Sigmoid colon (tissue), 7 donors: ENCODE data around the gene CNOT6. TPM values are rescaled to one million over a fixed set of nuclear protein-coding genes. Genes with fewer than 3 reads are reported as not detected.

ENCODE experiments used
- DNase-seq: peaks from one replicate; pipeline ENCODE4 v3.0.0-alpha.2; 2019
- H3K27ac ChIP-seq, 4 donors: fragments of 200-600 bp; sonication (generic); one replicate each; pipeline ENCODE4 v1.5.1; 2016 to 2019; ENCODE audit warnings: mild to moderate bottlenecking in 1 of 4
- H3K27me3 ChIP-seq, 3 donors: fragments of 200-600 bp; sonication (generic); one replicate each; pipeline ENCODE4 v1.5.1; 2019; ENCODE audit warnings: mild to moderate bottlenecking in 1 of 3
- H3K36me3 ChIP-seq, 4 donors: fragments of 200-600 bp; sonication (generic); one replicate each; pipeline ENCODE4 v1.5.1; 2016 to 2019
- H3K4me1 ChIP-seq, 4 donors: fragments of 200-600 bp; sonication (generic); one replicate each; pipeline ENCODE4 v1.5.1; 2017 to 2019
- H3K4me3 ChIP-seq, 4 donors: fragments of 200-600 bp; sonication (generic); one replicate each; pipeline ENCODE4 v1.5.1; 2017 to 2019; ENCODE audit warnings: mild to moderate bottlenecking in 2 of 4, moderate library complexity in 1 of 4
- H3K9me3 ChIP-seq, 4 donors: fragments of 200-600 bp in 3 of 4; sonication (generic) in 3 of 4; one replicate each; pipeline versions ENCODE4 v1.5.1 to v1.6.1; 2013 to 2019
- EP300 ChIP-seq, 4 donors: sonication (generic); formaldehyde crosslinking; IDR thresholded peaks; one replicate each; pipeline ENCODE4 v1.6.1; 2017; ENCODE audit warnings: antibody characterized with exemption in 4 of 4
- POLR2A ChIP-seq, 2 donors: fragments of 450-650 bp; IDR thresholded peaks; one replicate each; pipeline ENCODE4 v1.6.1; 2016; ENCODE audit warnings: antibody characterized with exemption in 2 of 2, mild to moderate bottlenecking in 2 of 2, moderate library complexity in 2 of 2
- POLR2AphosphoS5 ChIP-seq, 4 donors: sonication (generic); formaldehyde crosslinking; IDR thresholded peaks; one replicate each; pipeline ENCODE4 v1.6.1; 2017; ENCODE audit warnings: antibody characterized with exemption in 4 of 4
- WGBS, 2 donors: extraction: QIAGEN DNeasy Blood & Tissue Kit; methylation state at CpG; one replicate each; pipeline ENCODE4 v1.1.7; 2013; 5-methylcytosine and 5-hydroxymethylcytosine counted together
- intact Hi-C: fragments of 100-400 bp; cut with DNase I; formaldehyde crosslinking; loops from one replicate; pipeline ENCODE4 v1.15.1; 2023
- polyA plus RNA-seq, 3 donors: library from polyadenylated mRNA; stranded (reverse); fragments of 200-250 nt; gene quantifications; one replicate each; pipeline ENCODE4 v1.2.3, GENCODE V29; 2013
- total RNA-seq, 4 donors: library from RNA; depleted of rRNA; stranded (reverse); fragments of >200 nt; gene quantifications; one replicate each; pipeline ENCODE4 v1.1.0, GENCODE V29; 2016
- TF ChIP-seq, protein P1 (sequence below), 4 experiments: fragments of 450-650 bp in 3 of 4; fragments of 200-600 bp in 1 of 4; IDR thresholded peaks; one replicate each; pipeline ENCODE4 v1.5.1; 2016 to 2019; ENCODE audit warnings: antibody characterized with exemption in 4 of 4, mild to moderate bottlenecking in 3 of 4, moderate library complexity in 2 of 4
- donor health status: healthy with polysubstance abuse.
- donor health status: Bipolar disorder and iron deficiency.
- donor health status: healthy.

Gene CNOT6
- total and polyA plus RNA-seq, 7 donors = 7.2 to 21.8 (median 16.0) TPM

DNA sequence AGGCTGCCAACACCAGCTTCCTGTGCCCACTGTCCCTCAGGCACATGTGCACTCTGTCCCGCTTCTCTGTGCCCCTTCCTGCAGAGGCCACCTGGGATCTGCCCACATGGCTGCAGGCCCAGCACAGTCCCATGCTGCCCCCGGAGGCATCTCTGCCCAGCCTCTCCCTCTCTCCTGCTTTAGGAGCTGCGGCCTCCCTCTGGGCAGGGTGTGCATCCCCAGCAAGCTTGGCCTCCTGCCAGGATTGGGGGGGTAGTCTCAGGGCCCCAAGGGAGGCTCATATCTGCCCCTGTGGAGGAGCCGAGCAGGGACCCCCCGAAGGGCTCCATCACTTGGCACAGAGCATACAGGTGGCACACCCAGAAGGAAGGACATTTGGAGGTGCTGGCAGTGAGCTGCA, 130.4 kb downstream of the CNOT6 start:
- DNase-seq = no peak
- intact Hi-C loops = no loop called here
- Histone ChIP-seq H3K4me3 (no peak overlapping the region), H3K4me1 (no peaks in the 10 kb centered on the region), H3K9me3 (no peaks in the 10 kb centered on the region), H3K36me3 (no peaks in the 10 kb centered on the region), H3K27me3 (peaks cover 0 to 7% (median 0%) of the 10 kb centered on the region in 3 donors), H3K27ac (no peak overlapping the region)
- no peak for TF ChIP-seq POLR2A (IDR thresholded peaks at IDR 0.05)
- TF ChIP-seq POLR2AphosphoS5 (IDR thresholded peaks at IDR 0.05) = no peak
- TF ChIP-seq, protein P1, sequence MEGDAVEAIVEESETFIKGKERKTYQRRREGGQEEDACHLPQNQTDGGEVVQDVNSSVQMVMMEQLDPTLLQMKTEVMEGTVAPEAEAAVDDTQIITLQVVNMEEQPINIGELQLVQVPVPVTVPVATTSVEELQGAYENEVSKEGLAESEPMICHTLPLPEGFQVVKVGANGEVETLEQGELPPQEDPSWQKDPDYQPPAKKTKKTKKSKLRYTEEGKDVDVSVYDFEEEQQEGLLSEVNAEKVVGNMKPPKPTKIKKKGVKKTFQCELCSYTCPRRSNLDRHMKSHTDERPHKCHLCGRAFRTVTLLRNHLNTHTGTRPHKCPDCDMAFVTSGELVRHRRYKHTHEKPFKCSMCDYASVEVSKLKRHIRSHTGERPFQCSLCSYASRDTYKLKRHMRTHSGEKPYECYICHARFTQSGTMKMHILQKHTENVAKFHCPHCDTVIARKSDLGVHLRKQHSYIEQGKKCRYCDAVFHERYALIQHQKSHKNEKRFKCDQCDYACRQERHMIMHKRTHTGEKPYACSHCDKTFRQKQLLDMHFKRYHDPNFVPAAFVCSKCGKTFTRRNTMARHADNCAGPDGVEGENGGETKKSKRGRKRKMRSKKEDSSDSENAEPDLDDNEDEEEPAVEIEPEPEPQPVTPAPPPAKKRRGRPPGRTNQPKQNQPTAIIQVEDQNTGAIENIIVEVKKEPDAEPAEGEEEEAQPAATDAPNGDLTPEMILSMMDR (IDR thresholded peaks at IDR 0.05) = no peak
- TF ChIP-seq EP300 (IDR thresholded peaks at IDR 0.05) = no peak
- 47 to 73% methylated on average over 5 of the region's 5 CpGs for WGBS, 2 donors

DNA sequence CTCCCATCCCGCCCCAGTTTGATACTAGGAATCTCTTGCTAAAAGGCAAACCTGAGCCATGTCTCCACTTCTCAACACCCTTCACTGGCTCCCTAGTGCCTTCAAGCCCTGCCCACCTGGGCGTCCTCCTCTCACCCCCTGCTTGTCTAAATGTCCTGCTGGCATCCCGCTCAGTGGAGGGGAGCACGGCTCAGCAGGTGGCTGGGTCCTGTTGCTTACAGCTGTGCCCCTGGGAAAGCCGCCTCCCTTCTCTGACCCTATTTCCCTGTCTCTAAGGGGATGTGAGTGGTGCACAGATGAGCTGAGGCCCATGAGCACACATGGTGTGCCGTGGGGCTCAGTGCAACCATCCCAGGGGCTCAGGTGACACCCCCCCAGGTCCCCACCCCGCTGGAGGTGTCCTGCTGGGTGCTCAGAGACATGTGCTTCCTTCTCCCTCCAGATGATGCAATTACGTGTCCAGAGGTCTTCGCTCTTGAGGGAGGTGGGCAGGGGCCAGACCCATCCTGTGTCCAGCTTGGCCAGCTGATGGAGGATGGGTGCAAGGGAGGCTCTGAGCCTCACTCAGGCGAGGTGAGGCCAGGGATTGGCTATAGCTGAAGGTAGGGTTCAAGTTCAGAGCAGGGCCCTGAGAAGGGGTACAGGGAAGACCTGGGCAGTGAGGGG, 131.1 kb downstream of the CNOT6 start:
- Histone ChIP-seq H3K27ac (no peak overlapping the region), H3K27me3 (peaks cover 0 to under 1% (median 0%) of the 10 kb centered on the region in 3 donors), H3K4me3 (no peak overlapping the region), H3K4me1 (no peaks in the 10 kb centered on the region), H3K9me3 (no peaks in the 10 kb centered on the region), H3K36me3 (no peaks in the 10 kb centered on the region)
- intact Hi-C loops = no loop called here
- 61 to 82% methylated on average over 10 of the region's 10 CpGs for WGBS, 2 donors
- TF ChIP-seq POLR2AphosphoS5 (IDR thresholded peaks at IDR 0.05) (no peak), POLR2A (IDR thresholded peaks at IDR 0.05) (no peak), EP300 (IDR thresholded peaks at IDR 0.05) (no peak)
- TF ChIP-seq, protein P1 (IDR thresholded peaks at IDR 0.05) = no peak
- DNase-seq = no peak

DNA sequence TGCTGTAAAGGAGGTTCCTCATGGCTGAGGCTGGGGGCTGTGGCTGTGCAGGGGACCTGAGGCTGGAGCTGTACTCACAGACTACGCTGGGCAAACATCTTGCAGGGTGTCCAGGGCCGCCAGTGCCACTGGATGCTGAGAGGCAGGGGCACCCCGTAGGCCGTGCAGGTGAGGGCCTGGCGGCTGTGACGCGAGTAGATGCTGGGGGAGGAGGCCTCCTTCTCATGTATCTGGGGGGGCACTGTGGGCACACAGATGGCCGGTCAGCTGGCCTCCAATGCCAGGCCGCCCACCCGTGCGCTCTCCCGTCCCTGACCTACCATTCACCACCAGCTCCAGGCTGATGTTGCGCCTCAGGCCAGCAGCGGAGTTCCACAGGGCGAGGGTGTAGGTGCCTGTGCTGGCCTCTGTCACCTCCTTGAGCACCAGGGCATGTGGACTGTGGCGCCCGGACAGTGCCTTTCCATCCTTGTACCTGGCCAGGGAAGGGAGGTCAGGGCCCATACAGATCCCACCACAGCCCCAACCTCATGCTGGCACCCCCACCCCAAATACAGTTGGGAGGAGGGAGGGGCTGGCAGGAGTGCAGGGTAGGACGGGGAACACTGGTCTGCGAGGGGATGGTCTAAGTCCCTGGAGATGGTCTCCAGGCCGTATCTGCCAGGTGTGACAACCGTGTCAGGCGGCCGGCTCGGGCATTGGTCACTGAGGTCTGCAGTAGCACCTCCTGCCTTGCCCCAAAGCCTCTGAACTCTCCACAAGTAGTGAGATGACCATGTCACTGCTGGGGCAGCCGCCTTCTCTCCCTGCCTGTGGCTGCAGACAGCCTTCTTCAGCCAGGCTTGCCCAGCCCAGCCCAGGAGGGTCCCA, 131.8 kb downstream of the CNOT6 start:
- H3K27me3 ChIP-seq = peaks cover 0 to 5% (median 0%) of the 10 kb centered on the region in 3 donors
- WGBS, 2 donors = 80 to 90% methylated on average over 25 of the region's 25 CpGs
- H3K9me3 ChIP-seq = no peaks in the 10 kb centered on the region
- intact Hi-C loops = no loop called here
- no peak for DNase-seq
- TF ChIP-seq, protein P1 (IDR thresholded peaks at IDR 0.05) = no peak
- no peaks in the 10 kb centered on the region for H3K4me1 ChIP-seq
- H3K27ac ChIP-seq = no peak overlapping the region
- H3K4me3 ChIP-seq = no peak overlapping the region
- H3K36me3 ChIP-seq = no peaks in the 10 kb centered on the region

DNA sequence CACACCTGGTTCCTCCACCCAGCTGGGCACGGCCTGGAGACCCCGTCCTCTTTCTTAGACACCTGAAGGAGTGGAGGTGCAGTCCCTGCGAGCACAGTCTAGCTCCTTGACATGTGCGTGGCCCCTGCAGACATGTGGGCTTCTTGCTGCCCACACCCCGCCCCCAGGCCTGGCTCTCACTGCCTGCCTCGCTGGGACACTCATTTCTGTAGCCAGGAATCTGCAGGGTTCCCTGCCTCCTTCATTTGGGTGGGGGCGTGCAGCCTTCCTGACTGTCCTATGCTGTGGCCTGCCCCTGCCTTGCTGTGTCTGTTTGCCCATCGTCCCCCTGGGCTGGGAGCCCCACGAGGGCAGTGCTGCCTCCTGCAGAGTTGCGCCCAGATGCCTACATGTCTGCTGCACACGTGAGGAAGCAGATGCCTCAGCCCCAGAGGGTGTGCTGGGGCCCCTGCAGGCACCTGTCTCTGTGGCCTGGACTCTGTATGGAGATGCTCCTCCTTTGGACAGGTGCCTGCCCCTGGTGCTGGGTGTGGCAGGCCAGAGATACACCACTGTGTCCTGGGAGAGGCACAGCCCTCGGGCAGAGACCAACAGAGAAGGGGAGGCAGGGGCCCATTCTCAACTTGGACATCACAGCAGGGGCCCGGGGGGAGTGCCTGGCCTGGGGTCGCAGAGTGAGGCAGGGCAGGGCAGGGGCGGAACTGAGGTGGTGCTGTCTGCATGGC, 132.6 kb downstream of the CNOT6 start:
- no peaks in the 10 kb centered on the region for H3K36me3 ChIP-seq
- no peaks in the 10 kb centered on the region for H3K9me3 ChIP-seq
- no peak for TF ChIP-seq EP300 (IDR thresholded peaks at IDR 0.05)
- TF ChIP-seq, protein P1 (IDR thresholded peaks at IDR 0.05) = no peak
- no peak for TF ChIP-seq POLR2AphosphoS5 (IDR thresholded peaks at IDR 0.05)
- TF ChIP-seq POLR2A (IDR thresholded peaks at IDR 0.05) = no peak
- intact Hi-C loops = no loop called here
- H3K4me3 ChIP-seq = no peak overlapping the region
- no peak overlapping the region for H3K27ac ChIP-seq
- no peak for DNase-seq
- H3K27me3 ChIP-seq = peaks cover 0 to 6% (median 0%) of the 10 kb centered on the region in 3 donors
- WGBS, 2 donors = 54 to 72% methylated on average over 15 of the region's 15 CpGs
- no peaks in the 10 kb centered on the region for H3K4me1 ChIP-seq
